ENCODE data around the gene SHKBP1. TPM values are rescaled to one million over a fixed set of nuclear protein-coding genes. Genes with fewer than 3 reads are reported as not detected.
"Not testable (repeated sequence)": the region's sequence is repeated elsewhere in the genome, so short reads cannot be mapped to it uniquely, and the experiment has no call there.

The SHKBP1 gene
- polyA plus RNA-seq, 3 donors from 2014 or later, result 115 to 186 (median 156) TPM

- H3K27me3 Mint-ChIP-seq (ENCODE audit: low read depth in 3 of 3), result peaks cover 0 to 6% (median 0%) of the 10 kb centered on the region in 3 donors
- no peak overlapping the region for H3K4me3 Mint-ChIP-seq
- peaks cover 32 to 56% (median 40%) of the 10 kb centered on the region in 3 donors for H3K36me3 Mint-ChIP-seq
- H3K27ac Mint-ChIP-seq, result no peak overlapping the region
- no peaks in the 10 kb centered on the region for H3K9me3 Mint-ChIP-seq
- no peak for DNase-seq
- peaks cover 9 to 17% of the 10 kb centered on the region in 2 donors for H3K4me1 Mint-ChIP-seq
These were observed 6.6 kb downstream of the SHKBP1 start for GRCh38 chr19:40583283-40583682.

GRCh38 chr19:40584007-40584406 is 7.3 kb downstream of the SHKBP1 start:
- peak overlapping the region in 1 of 6 donors; percentile 28 for H3K27ac Mint-ChIP-seq
- peaks cover 28 to 52% (median 40%) of the 10 kb centered on the region in 3 donors for H3K36me3 Mint-ChIP-seq
- no peak overlapping the region for H3K4me3 Mint-ChIP-seq
- no peak for DNase-seq
- peaks cover 5 to 11% of the 10 kb centered on the region in 2 donors for H3K4me1 Mint-ChIP-seq
- peaks cover 0 to 6% (median 0%) of the 10 kb centered on the region in 3 donors for H3K27me3 Mint-ChIP-seq (ENCODE audit: low read depth in 3 of 3)
- no peaks in the 10 kb centered on the region for H3K9me3 Mint-ChIP-seq

GRCh38 chr19:40585241-40585981 is 8.7 kb downstream of the SHKBP1 start:
- Mint-ChIP-seq H3K36me3 (peaks cover 28 to 48% (median 37%) of the 10 kb centered on the region in 3 donors), H3K27ac (peak overlapping the region in 2 of 6 donors; percentile 6 to 76), H3K4me3 (no peak overlapping the region), H3K9me3 (no peaks in the 10 kb centered on the region), H3K27me3 (ENCODE audit: low read depth in 3 of 3) (peaks cover 0 to 6% (median 0%) of the 10 kb centered on the region in 3 donors), H3K4me1 (peaks cover 5 to 7% of the 10 kb centered on the region in 2 donors)
- DNase-seq, result no peak

- Mint-ChIP-seq H3K4me3 (no peak overlapping the region), H3K27me3 (ENCODE audit: low read depth in 3 of 3) (peaks cover 0 to 6% (median 0%) of the 10 kb centered on the region in 3 donors), H3K27ac (peak overlapping the region in 3 of 6 donors; percentile 6 to 76 (median 38)), H3K4me1 (peaks cover 5 to 7% of the 10 kb centered on the region in 2 donors), H3K9me3 (no peaks in the 10 kb centered on the region), H3K36me3 (peaks cover 25 to 44% (median 34%) of the 10 kb centered on the region in 3 donors)
- no peak for DNase-seq
These were observed 9.3 kb downstream of the SHKBP1 start for GRCh38 chr19:40585982-40586422.

GRCh38 chr19:40586611-40587010 is 9.9 kb downstream of the SHKBP1 start:
- H3K27ac Mint-ChIP-seq, result peak overlapping the region in 1 of 6 donors; percentile 13
- no peak overlapping the region for H3K4me3 Mint-ChIP-seq
- no peaks in the 10 kb centered on the region for H3K9me3 Mint-ChIP-seq
- DNase-seq, result no peak
- peaks cover 23 to 40% (median 33%) of the 10 kb centered on the region in 3 donors for H3K36me3 Mint-ChIP-seq
- H3K4me1 Mint-ChIP-seq, result peaks cover 5 to 7% of the 10 kb centered on the region in 2 donors
- peaks cover 0 to 6% (median 0%) of the 10 kb centered on the region in 3 donors for H3K27me3 Mint-ChIP-seq (ENCODE audit: low read depth in 3 of 3)

- H3K9me3 Mint-ChIP-seq, result no peaks in the 10 kb centered on the region
- H3K27ac Mint-ChIP-seq, result peak overlapping the region in 1 of 6 donors; percentile 37
- peaks cover 19 to 32% (median 28%) of the 10 kb centered on the region in 3 donors for H3K36me3 Mint-ChIP-seq
- peaks cover 0 to 2% (median 2%) of the 10 kb centered on the region in 3 donors for H3K27me3 Mint-ChIP-seq (ENCODE audit: low read depth in 3 of 3)
- peaks cover 2 to 7% of the 10 kb centered on the region in 2 donors for H3K4me1 Mint-ChIP-seq
- no peak overlapping the region for H3K4me3 Mint-ChIP-seq
- no peak for DNase-seq
These were observed 11.6 kb downstream of the SHKBP1 start for GRCh38 chr19:40588110-40588854.

- no peaks in the 10 kb centered on the region for H3K9me3 Mint-ChIP-seq
- peaks cover 0 to 2% (median 0%) of the 10 kb centered on the region in 3 donors for H3K27me3 Mint-ChIP-seq (ENCODE audit: low read depth in 3 of 3)
- H3K4me1 Mint-ChIP-seq, result peaks cover 2 to 7% of the 10 kb centered on the region in 2 donors
- H3K36me3 Mint-ChIP-seq, result peaks cover 19 to 30% (median 26%) of the 10 kb centered on the region in 3 donors
- DNase-seq, result no peak
- no peak overlapping the region for H3K4me3 Mint-ChIP-seq
- H3K27ac Mint-ChIP-seq, result no peak overlapping the region
These were observed 12.4 kb downstream of the SHKBP1 start for GRCh38 chr19:40588926-40589569.

- Mint-ChIP-seq H3K36me3 (peaks cover 15 to 22% (median 19%) of the 10 kb centered on the region in 3 donors), H3K9me3 (no peaks in the 10 kb centered on the region), H3K4me1 (peaks cover 9 to 15% of the 10 kb centered on the region in 2 donors), H3K27me3 (ENCODE audit: low read depth in 3 of 3) (peaks cover 0 to 6% (median 2%) of the 10 kb centered on the region in 3 donors), H3K4me3 (no peak overlapping the region), H3K27ac (no peak overlapping the region)
- DNase-seq, result no peak
These were observed 13.1 kb downstream of the SHKBP1 start for GRCh38 chr19:40589591-40590429.

- peak overlapping the region in 1 of 6 donors; percentile 32 for H3K27ac Mint-ChIP-seq
- no peak for DNase-seq
- peaks cover 0 to 6% (median 2%) of the 10 kb centered on the region in 3 donors for H3K27me3 Mint-ChIP-seq (ENCODE audit: low read depth in 3 of 3)
- peaks cover 12 to 17% of the 10 kb centered on the region in 2 donors for H3K4me1 Mint-ChIP-seq
- H3K36me3 Mint-ChIP-seq, result peaks cover 12 to 18% (median 17%) of the 10 kb centered on the region in 3 donors
- H3K9me3 Mint-ChIP-seq, result no peaks in the 10 kb centered on the region
- no peak overlapping the region for H3K4me3 Mint-ChIP-seq
These were observed 14.0 kb downstream of the SHKBP1 start for GRCh38 chr19:40590464-40591265.

GRCh38 chr19:40591724-40592123 is 15.1 kb downstream of the SHKBP1 start:
- H3K27ac Mint-ChIP-seq, result peak overlapping the region in 3 of 6 donors; percentile 39 to 73 (median 59)
- not testable (repeated sequence) for H3K9me3 Mint-ChIP-seq, H3K36me3 Mint-ChIP-seq, H3K4me3 Mint-ChIP-seq, DNase-seq
- peaks cover 4 to 10% (median 5%) of the 10 kb centered on the region in 3 donors for H3K27me3 Mint-ChIP-seq (ENCODE audit: low read depth in 3 of 3)
- peaks cover 10 to 11% of the 10 kb centered on the region in 2 donors for H3K4me1 Mint-ChIP-seq

GRCh38 chr19:40592170-40592569 is 15.5 kb downstream of the SHKBP1 start:
- peak in 2 of 3 donors; percentile 31 to 34 for DNase-seq
- Mint-ChIP-seq H3K27ac (peak overlapping the region in 3 of 6 donors; percentile 10 to 73 (median 36)), H3K36me3 (peaks cover 0 to 5% (median 4%) of the 10 kb centered on the region in 3 donors), H3K27me3 (ENCODE audit: low read depth in 3 of 3) (peaks cover 4 to 10% (median 5%) of the 10 kb centered on the region in 3 donors), H3K9me3 (no peaks in the 10 kb centered on the region), H3K4me3 (no peak overlapping the region), H3K4me1 (peaks cover 10 to 11% of the 10 kb centered on the region in 2 donors)

GRCh38 chr19:40594255-40594654 is 17.6 kb downstream of the SHKBP1 start:
- peak overlapping the region in 3 of 5 donors; percentile 4 to 17 (median 7) for H3K4me3 Mint-ChIP-seq
- DNase-seq, result no peak
- H3K27ac Mint-ChIP-seq, result peak overlapping the region in 3 of 6 donors; percentile 40 to 71 (median 47)
- no peaks in the 10 kb centered on the region for H3K36me3 Mint-ChIP-seq
- H3K9me3 Mint-ChIP-seq, result no peaks in the 10 kb centered on the region
- peaks cover 16 to 22% (median 20%) of the 10 kb centered on the region in 3 donors for H3K27me3 Mint-ChIP-seq (ENCODE audit: low read depth in 3 of 3)
- H3K4me1 Mint-ChIP-seq, result peaks cover 17 to 21% of the 10 kb centered on the region in 2 donors
